ENCODE measurements around the gene ST7.

The ST7 gene

GRCh38 chr7:117008886-117009531, 55.7 kb downstream of the ST7 start:
- Mint-ChIP-seq H3K27me3 (no peaks in the 10 kb centered on the region), H3K9me3 (no peaks in the 10 kb centered on the region), H3K4me3 (no peak overlapping the region), H3K27ac (ENCODE audit: low read depth) (no peak overlapping the region), H3K4me1 (peaks cover 50% of the 10 kb centered on the region), H3K36me3 (ENCODE audit: insufficient read depth) (peaks cover 6% of the 10 kb centered on the region)
- DNase-seq (ENCODE audit: low spot score in 2 of 2) = no peak
- peak; percentile 52 for ATAC-seq (replicated peaks; ENCODE audit: extremely low read depth, poor library complexity, severe bottlenecking)

GRCh38 chr7:117009705-117010361, 56.5 kb downstream of the ST7 start:
- Mint-ChIP-seq H3K4me3 (peak overlapping the region; percentile 1), H3K27me3 (no peaks in the 10 kb centered on the region), H3K36me3 (ENCODE audit: insufficient read depth) (peaks cover 6% of the 10 kb centered on the region), H3K27ac (ENCODE audit: low read depth) (no peak overlapping the region), H3K9me3 (no peaks in the 10 kb centered on the region), H3K4me1 (peaks cover 50% of the 10 kb centered on the region)
- ATAC-seq (replicated peaks; ENCODE audit: extremely low read depth, poor library complexity, severe bottlenecking) (no peak), DNase-seq (ENCODE audit: low spot score in 2 of 2) (no peak)

- peaks cover 50% of the 10 kb centered on the region for H3K4me1 Mint-ChIP-seq
- ATAC-seq (replicated peaks; ENCODE audit: extremely low read depth, poor library complexity, severe bottlenecking) (no peak), DNase-seq (ENCODE audit: low spot score in 2 of 2) (no peak)
- peak overlapping the region; percentile 30 for H3K4me3 Mint-ChIP-seq
- peak overlapping the region; percentile 51 for H3K27ac Mint-ChIP-seq (ENCODE audit: low read depth)
- H3K27me3 Mint-ChIP-seq = no peaks in the 10 kb centered on the region
- peaks cover 6% of the 10 kb centered on the region for H3K36me3 Mint-ChIP-seq (ENCODE audit: insufficient read depth)
- H3K9me3 Mint-ChIP-seq = no peaks in the 10 kb centered on the region
Observed at GRCh38 chr7:117010375-117011133, 57.3 kb downstream of the ST7 start.

- Mint-ChIP-seq H3K4me1 (peaks cover 43% of the 10 kb centered on the region), H3K9me3 (no peaks in the 10 kb centered on the region), H3K27me3 (no peaks in the 10 kb centered on the region), H3K27ac (ENCODE audit: low read depth) (no peak overlapping the region), H3K4me3 (no peak overlapping the region), H3K36me3 (ENCODE audit: insufficient read depth) (peaks cover 6% of the 10 kb centered on the region)
- ATAC-seq (replicated peaks; ENCODE audit: extremely low read depth, poor library complexity, severe bottlenecking) = no peak
- no peak for DNase-seq (ENCODE audit: low spot score in 2 of 2)
Observed at GRCh38 chr7:117011419-117012260, 58.3 kb downstream of the ST7 start.

GRCh38 chr7:117012284-117012683, 59.0 kb downstream of the ST7 start:
- DNase-seq (ENCODE audit: low spot score in 2 of 2) (no peak), ATAC-seq (replicated peaks; ENCODE audit: extremely low read depth, poor library complexity, severe bottlenecking) (no peak)
- Mint-ChIP-seq H3K27me3 (no peaks in the 10 kb centered on the region), H3K4me3 (no peak overlapping the region), H3K36me3 (ENCODE audit: insufficient read depth) (peaks cover 6% of the 10 kb centered on the region), H3K27ac (ENCODE audit: low read depth) (no peak overlapping the region), H3K4me1 (peaks cover 42% of the 10 kb centered on the region), H3K9me3 (no peaks in the 10 kb centered on the region)

- peaks cover 6% of the 10 kb centered on the region for H3K36me3 Mint-ChIP-seq (ENCODE audit: insufficient read depth)
- no peaks in the 10 kb centered on the region for H3K9me3 Mint-ChIP-seq
- no peak overlapping the region for H3K4me3 Mint-ChIP-seq
- peaks cover 40% of the 10 kb centered on the region for H3K4me1 Mint-ChIP-seq
- ATAC-seq (replicated peaks; ENCODE audit: extremely low read depth, poor library complexity, severe bottlenecking) (peak; percentile 36), DNase-seq (ENCODE audit: low spot score in 2 of 2) (no peak)
- H3K27me3 Mint-ChIP-seq = no peaks in the 10 kb centered on the region
- no peak overlapping the region for H3K27ac Mint-ChIP-seq (ENCODE audit: low read depth)
Observed at GRCh38 chr7:117012696-117013095, 59.4 kb downstream of the ST7 start.

- H3K36me3 Mint-ChIP-seq (ENCODE audit: insufficient read depth) = peaks cover 6% of the 10 kb centered on the region
- H3K27ac Mint-ChIP-seq (ENCODE audit: low read depth) = no peak overlapping the region
- DNase-seq (ENCODE audit: low spot score in 2 of 2) (no peak), ATAC-seq (replicated peaks; ENCODE audit: extremely low read depth, poor library complexity, severe bottlenecking) (no peak)
- H3K27me3 Mint-ChIP-seq = no peaks in the 10 kb centered on the region
- no peaks in the 10 kb centered on the region for H3K9me3 Mint-ChIP-seq
- H3K4me1 Mint-ChIP-seq = peaks cover 35% of the 10 kb centered on the region
- no peak overlapping the region for H3K4me3 Mint-ChIP-seq
Observed at GRCh38 chr7:117014099-117014656, 60.9 kb downstream of the ST7 start.

GRCh38 chr7:117014673-117015133, 61.4 kb downstream of the ST7 start:
- peak; percentile 28 for ATAC-seq (replicated peaks; ENCODE audit: extremely low read depth, poor library complexity, severe bottlenecking)
- no peaks in the 10 kb centered on the region for H3K27me3 Mint-ChIP-seq
- no peaks in the 10 kb centered on the region for H3K9me3 Mint-ChIP-seq
- no peak overlapping the region for H3K27ac Mint-ChIP-seq (ENCODE audit: low read depth)
- peaks cover 29% of the 10 kb centered on the region for H3K4me1 Mint-ChIP-seq
- H3K36me3 Mint-ChIP-seq (ENCODE audit: insufficient read depth) = peaks cover 4% of the 10 kb centered on the region
- H3K4me3 Mint-ChIP-seq = no peak overlapping the region
- no peak for DNase-seq (ENCODE audit: low spot score in 2 of 2)

- ATAC-seq (replicated peaks; ENCODE audit: extremely low read depth, poor library complexity, severe bottlenecking) (no peak), DNase-seq (ENCODE audit: low spot score in 2 of 2) (no peak)
- no peaks in the 10 kb centered on the region for H3K27me3 Mint-ChIP-seq
- H3K27ac Mint-ChIP-seq (ENCODE audit: low read depth) = no peak overlapping the region
- H3K4me3 Mint-ChIP-seq = no peak overlapping the region
- H3K9me3 Mint-ChIP-seq = no peaks in the 10 kb centered on the region
- no peaks in the 10 kb centered on the region for H3K36me3 Mint-ChIP-seq (ENCODE audit: insufficient read depth)
- peaks cover 21% of the 10 kb centered on the region for H3K4me1 Mint-ChIP-seq
Observed at GRCh38 chr7:117015258-117016184, 62.2 kb downstream of the ST7 start.

- no peaks in the 10 kb centered on the region for H3K27me3 Mint-ChIP-seq
Observed at GRCh38 chr7:117017017-117017451, 63.7 kb downstream of the ST7 start.

GRCh38 chr7:117017702-117018266, 64.5 kb downstream of the ST7 start:
- no peak for DNase-seq (ENCODE audit: low spot score in 2 of 2)
- no peak for ATAC-seq (replicated peaks; ENCODE audit: extremely low read depth, poor library complexity, severe bottlenecking)
- no peak overlapping the region for H3K4me3 Mint-ChIP-seq
- no peaks in the 10 kb centered on the region for H3K36me3 Mint-ChIP-seq (ENCODE audit: insufficient read depth)
- no peak overlapping the region for H3K27ac Mint-ChIP-seq (ENCODE audit: low read depth)
- H3K4me1 Mint-ChIP-seq = peaks cover 9% of the 10 kb centered on the region
- H3K27me3 Mint-ChIP-seq = no peaks in the 10 kb centered on the region
- no peaks in the 10 kb centered on the region for H3K9me3 Mint-ChIP-seq

More at GRCh38 chr7:117017017-117017451, 63.7 kb downstream of the ST7 start:
- no peaks in the 10 kb centered on the region for H3K9me3 Mint-ChIP-seq
- no peak overlapping the region for H3K4me3 Mint-ChIP-seq
- H3K36me3 Mint-ChIP-seq (ENCODE audit: insufficient read depth) = no peaks in the 10 kb centered on the region
- H3K27ac Mint-ChIP-seq (ENCODE audit: low read depth) = no peak overlapping the region
- ATAC-seq (replicated peaks; ENCODE audit: extremely low read depth, poor library complexity, severe bottlenecking) (no peak), DNase-seq (ENCODE audit: low spot score in 2 of 2) (no peak)
- peaks cover 7% of the 10 kb centered on the region for H3K4me1 Mint-ChIP-seq

All from central memory CD8-positive, alpha-beta T cell (primary cell).